Ishikawa (cell line): ENCODE measurements around the gene TSPAN18.

Experiments
- EP300 ChIP-seq: IDR thresholded peaks from 2 replicates; pipeline ENCODE4 v1.6.1; 2012; ENCODE audit warnings: borderline replicate concordance
- FOXM1 ChIP-seq: IDR thresholded peaks from 2 replicates; pipeline ENCODE4 v1.6.1; 2012; ENCODE audit warnings: low read depth, borderline replicate concordance
- NFIC ChIP-seq: IDR thresholded peaks from 2 replicates; pipeline ENCODE4 v1.6.1; 2012
- RAD21 ChIP-seq: IDR thresholded peaks from 2 replicates; pipeline ENCODE4 v1.6.1; 2012; ENCODE audit warnings: low read depth
- TAF1 ChIP-seq: IDR thresholded peaks from 2 replicates; pipeline ENCODE4 v1.6.1; 2012; ENCODE audit warnings: low read depth, mild to moderate bottlenecking
- TCF12 ChIP-seq: IDR thresholded peaks from 2 replicates; pipeline ENCODE4 v1.6.1; 2012; ENCODE audit warnings: low read depth
- YY1 ChIP-seq: IDR thresholded peaks from 2 replicates; pipeline ENCODE4 v1.6.1; 2012; ENCODE audit warnings: low read depth
- TF ChIP-seq, protein P1 (sequence below): IDR thresholded peaks from 2 replicates; pipeline ENCODE4 v1.6.1; 2012; ENCODE audit warnings: low read depth, mild to moderate bottlenecking
- TF ChIP-seq, protein P2 (sequence below): IDR thresholded peaks from 2 replicates; pipeline ENCODE4 v1.6.1; 2012

DNA sequence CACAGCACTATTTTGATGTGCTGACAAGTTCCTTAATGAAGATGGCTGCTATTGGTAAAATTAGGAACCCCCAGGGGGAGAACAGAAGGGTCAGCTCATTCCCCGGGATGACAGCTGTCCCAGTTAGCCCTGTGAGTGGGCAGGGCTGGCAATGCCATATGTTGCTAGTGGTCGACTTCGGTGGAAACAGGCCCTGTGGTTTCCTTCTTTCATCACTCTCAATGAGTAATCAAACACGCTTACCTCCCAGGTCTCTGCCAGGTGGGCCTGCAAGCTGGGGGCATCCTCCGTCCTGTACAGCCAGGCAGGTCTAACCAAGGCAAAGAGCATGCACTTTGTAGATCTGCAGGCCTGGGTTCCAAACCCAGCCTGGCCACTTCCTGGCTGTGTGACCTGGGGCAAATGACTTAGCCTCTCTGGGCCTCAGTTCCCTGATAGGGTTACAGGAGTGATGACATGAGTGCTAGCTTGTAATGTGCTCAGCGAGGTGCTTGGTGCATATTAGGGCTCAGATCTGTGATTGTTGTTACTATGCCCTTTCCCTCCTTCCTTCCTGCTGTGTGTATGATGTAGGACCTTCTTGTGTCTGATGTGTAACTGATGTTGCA is 85.2 kb downstream of the TSPAN18 start:
- TF ChIP-seq, protein P1, sequence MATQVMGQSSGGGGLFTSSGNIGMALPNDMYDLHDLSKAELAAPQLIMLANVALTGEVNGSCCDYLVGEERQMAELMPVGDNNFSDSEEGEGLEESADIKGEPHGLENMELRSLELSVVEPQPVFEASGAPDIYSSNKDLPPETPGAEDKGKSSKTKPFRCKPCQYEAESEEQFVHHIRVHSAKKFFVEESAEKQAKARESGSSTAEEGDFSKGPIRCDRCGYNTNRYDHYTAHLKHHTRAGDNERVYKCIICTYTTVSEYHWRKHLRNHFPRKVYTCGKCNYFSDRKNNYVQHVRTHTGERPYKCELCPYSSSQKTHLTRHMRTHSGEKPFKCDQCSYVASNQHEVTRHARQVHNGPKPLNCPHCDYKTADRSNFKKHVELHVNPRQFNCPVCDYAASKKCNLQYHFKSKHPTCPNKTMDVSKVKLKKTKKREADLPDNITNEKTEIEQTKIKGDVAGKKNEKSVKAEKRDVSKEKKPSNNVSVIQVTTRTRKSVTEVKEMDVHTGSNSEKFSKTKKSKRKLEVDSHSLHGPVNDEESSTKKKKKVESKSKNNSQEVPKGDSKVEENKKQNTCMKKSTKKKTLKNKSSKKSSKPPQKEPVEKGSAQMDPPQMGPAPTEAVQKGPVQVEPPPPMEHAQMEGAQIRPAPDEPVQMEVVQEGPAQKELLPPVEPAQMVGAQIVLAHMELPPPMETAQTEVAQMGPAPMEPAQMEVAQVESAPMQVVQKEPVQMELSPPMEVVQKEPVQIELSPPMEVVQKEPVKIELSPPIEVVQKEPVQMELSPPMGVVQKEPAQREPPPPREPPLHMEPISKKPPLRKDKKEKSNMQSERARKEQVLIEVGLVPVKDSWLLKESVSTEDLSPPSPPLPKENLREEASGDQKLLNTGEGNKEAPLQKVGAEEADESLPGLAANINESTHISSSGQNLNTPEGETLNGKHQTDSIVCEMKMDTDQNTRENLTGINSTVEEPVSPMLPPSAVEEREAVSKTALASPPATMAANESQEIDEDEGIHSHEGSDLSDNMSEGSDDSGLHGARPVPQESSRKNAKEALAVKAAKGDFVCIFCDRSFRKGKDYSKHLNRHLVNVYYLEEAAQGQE, result no peak
- TF ChIP-seq FOXM1 (no peak), EP300 (no peak), TAF1 (no peak), TCF12 (no peak), NFIC (no peak), RAD21 (no peak), YY1 (no peak)
- TF ChIP-seq, protein P2, sequence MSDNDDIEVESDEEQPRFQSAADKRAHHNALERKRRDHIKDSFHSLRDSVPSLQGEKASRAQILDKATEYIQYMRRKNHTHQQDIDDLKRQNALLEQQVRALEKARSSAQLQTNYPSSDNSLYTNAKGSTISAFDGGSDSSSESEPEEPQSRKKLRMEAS, result no peak
